Endothelial cell (in vitro differentiated cells): Measurements from ENCODE around the gene TLE3. TPM values are rescaled to one million over a fixed set of nuclear protein-coding genes. Genes with fewer than 3 reads are reported as not detected.

ENCODE experiments used
- DNase-seq: peaks from one replicate; pipeline ENCODE4 v3.0.0; 2021; ENCODE audit warnings: low spot score
- H3K27ac Mint-ChIP-seq: one replicate; pipeline ENCODE4 v1.8.0; 2021; ENCODE audit warnings: mixed read lengths, inconsistent platforms; ENCODE audit not compliant: unreplicated experiment
- H3K27me3 Mint-ChIP-seq: one replicate; pipeline ENCODE4 v1.8.0; 2021; ENCODE audit warnings: mild to moderate bottlenecking, moderate library complexity, mixed read lengths, inconsistent platforms; ENCODE audit not compliant: unreplicated experiment
- H3K36me3 Mint-ChIP-seq: one replicate; pipeline ENCODE4 v1.8.0; 2021; ENCODE audit warnings: mild to moderate bottlenecking, low read depth, mixed read lengths, inconsistent platforms; ENCODE audit not compliant: unreplicated experiment
- H3K4me1 Mint-ChIP-seq: one replicate; pipeline ENCODE4 v1.8.0; 2021; ENCODE audit warnings: mild to moderate bottlenecking, mixed read lengths, inconsistent platforms; ENCODE audit not compliant: unreplicated experiment
- H3K4me3 Mint-ChIP-seq: one replicate; pipeline ENCODE4 v1.8.0; 2021; ENCODE audit warnings: mild to moderate bottlenecking, mixed read lengths, inconsistent platforms; ENCODE audit not compliant: unreplicated experiment
- H3K9me3 Mint-ChIP-seq: one replicate; pipeline ENCODE4 v1.8.0; 2021; ENCODE audit warnings: mixed read lengths, inconsistent platforms; ENCODE audit not compliant: unreplicated experiment
- CTCF ChIP-seq: fragments of 200-600 bp; sonication (generic); IDR thresholded peaks from one replicate; pipeline ENCODE4 v1.5.0; 2021; ENCODE audit warnings: antibody characterized with exemption; ENCODE audit not compliant: unreplicated experiment
- total RNA-seq: library from RNA; stranded (reverse); fragmentation: NEBNext Ultra II Directional; extraction: Animal tissue kit (Norgen Biotek cat#: 25700); gene quantifications from one replicate; pipeline ENCODE4 v1.2.1, GENCODE V29; 2021; ENCODE audit not compliant: unreplicated experiment

The TLE3 gene
- total RNA-seq, 1 donor from 2014 or later: 80.8 TPM

GRCh38 chr15:70058642-70059360 lies 38.9 kb downstream of the TLE3 start:
- Mint-ChIP-seq H3K36me3 (peaks cover 45% of the 10 kb centered on the region), H3K27ac (peak overlapping the region; percentile 50), H3K27me3 (peaks cover 4% of the 10 kb centered on the region), H3K4me3 (no peak overlapping the region), H3K4me1 (peaks cover 3% of the 10 kb centered on the region), H3K9me3 (no peaks in the 10 kb centered on the region)
- DNase-seq: no peak
- TF ChIP-seq CTCF: no peak

- Mint-ChIP-seq H3K9me3 (no peaks in the 10 kb centered on the region), H3K27me3 (peaks cover 2% of the 10 kb centered on the region), H3K4me3 (no peak overlapping the region), H3K4me1 (peaks cover 5% of the 10 kb centered on the region), H3K36me3 (peaks cover 50% of the 10 kb centered on the region), H3K27ac (no peak overlapping the region)
- no peak for TF ChIP-seq CTCF
- no peak for DNase-seq
These were observed 39.6 kb downstream of the TLE3 start for GRCh38 chr15:70057931-70058641.

GRCh38 chr15:70056091-70056680 lies 41.5 kb downstream of the TLE3 start:
- H3K9me3 Mint-ChIP-seq: no peaks in the 10 kb centered on the region
- H3K36me3 Mint-ChIP-seq: peaks cover 56% of the 10 kb centered on the region
- no peak overlapping the region for H3K27ac Mint-ChIP-seq
- peaks cover 5% of the 10 kb centered on the region for H3K4me1 Mint-ChIP-seq
- TF ChIP-seq CTCF: no peak
- peaks cover 2% of the 10 kb centered on the region for H3K27me3 Mint-ChIP-seq
- H3K4me3 Mint-ChIP-seq: no peak overlapping the region
- no peak for DNase-seq

- Mint-ChIP-seq H3K4me1 (peaks cover 5% of the 10 kb centered on the region), H3K36me3 (peaks cover 56% of the 10 kb centered on the region), H3K9me3 (no peaks in the 10 kb centered on the region), H3K27ac (no peak overlapping the region), H3K4me3 (no peak overlapping the region), H3K27me3 (peaks cover 4% of the 10 kb centered on the region)
- DNase-seq: no peak
- no peak for TF ChIP-seq CTCF
These were observed 42.1 kb downstream of the TLE3 start for GRCh38 chr15:70055601-70056051.
